ENCODE data around the gene MBNL3. TPM values are rescaled to one million over a fixed set of nuclear protein-coding genes. Genes with fewer than 3 reads are reported as not detected.

The MBNL3 gene
- total RNA-seq, 1 donor from 2014 or later: 3.0 TPM

GRCh38 chrX:132413459-132413858 is 75.4 kb downstream of the MBNL3 start:
- no peaks in the 10 kb centered on the region for H3K36me3 ChIP-seq (ENCODE audit: control insufficient read depth, insufficient read depth, low read length)
- no peak overlapping the region for H3K4me3 ChIP-seq (ENCODE audit: low read depth, low read length)
- DNase-seq (ENCODE audit: low read depth): no peak
- no peak for TF ChIP-seq CTCF (IDR thresholded peaks at IDR 0.05; ENCODE audit: insufficient read depth, low read length, poor library complexity, severe bottlenecking)
- no peaks in the 10 kb centered on the region for H3K27me3 ChIP-seq (ENCODE audit: control insufficient read depth, insufficient read depth, low read length)

GRCh38 chrX:132412208-132412607 is 76.6 kb downstream of the MBNL3 start:
- TF ChIP-seq CTCF (IDR thresholded peaks at IDR 0.05; ENCODE audit: insufficient read depth, low read length, poor library complexity, severe bottlenecking): no peak
- Histone ChIP-seq H3K36me3 (ENCODE audit: control insufficient read depth, insufficient read depth, low read length) (no peaks in the 10 kb centered on the region), H3K27me3 (ENCODE audit: control insufficient read depth, insufficient read depth, low read length) (no peaks in the 10 kb centered on the region), H3K4me3 (ENCODE audit: low read depth, low read length) (no peak overlapping the region)
- no peak for DNase-seq (ENCODE audit: low read depth)

GRCh38 chrX:132411310-132411977 is 77.4 kb downstream of the MBNL3 start:
- no peak for DNase-seq (ENCODE audit: low read depth)
- no peak for TF ChIP-seq CTCF (IDR thresholded peaks at IDR 0.05; ENCODE audit: insufficient read depth, low read length, poor library complexity, severe bottlenecking)
- Histone ChIP-seq H3K4me3 (ENCODE audit: low read depth, low read length) (no peak overlapping the region), H3K36me3 (ENCODE audit: control insufficient read depth, insufficient read depth, low read length) (no peaks in the 10 kb centered on the region), H3K27me3 (ENCODE audit: control insufficient read depth, insufficient read depth, low read length) (no peaks in the 10 kb centered on the region)

GRCh38 chrX:132409780-132410556 is 78.9 kb downstream of the MBNL3 start:
- Histone ChIP-seq H3K4me3 (ENCODE audit: low read depth, low read length) (no peak overlapping the region), H3K27me3 (ENCODE audit: control insufficient read depth, insufficient read depth, low read length) (no peaks in the 10 kb centered on the region), H3K36me3 (ENCODE audit: control insufficient read depth, insufficient read depth, low read length) (no peaks in the 10 kb centered on the region)
- DNase-seq (ENCODE audit: low read depth): no peak
- TF ChIP-seq CTCF (IDR thresholded peaks at IDR 0.05; ENCODE audit: insufficient read depth, low read length, poor library complexity, severe bottlenecking): no peak

- no peaks in the 10 kb centered on the region for H3K36me3 ChIP-seq (ENCODE audit: control insufficient read depth, insufficient read depth, low read length)
Measured at GRCh38 chrX:132407691-132408090, 81.1 kb downstream of the MBNL3 start.

More at GRCh38 chrX:132407691-132408090, 81.1 kb downstream of the MBNL3 start:
- no peaks in the 10 kb centered on the region for H3K27me3 ChIP-seq (ENCODE audit: control insufficient read depth, insufficient read depth, low read length)
- no peak for DNase-seq (ENCODE audit: low read depth)
- H3K4me3 ChIP-seq (ENCODE audit: low read depth, low read length): no peak overlapping the region
- no peak for TF ChIP-seq CTCF (IDR thresholded peaks at IDR 0.05; ENCODE audit: insufficient read depth, low read length, poor library complexity, severe bottlenecking)
